Measurements from ENCODE around the gene AACS.

AACS gene

DNA sequence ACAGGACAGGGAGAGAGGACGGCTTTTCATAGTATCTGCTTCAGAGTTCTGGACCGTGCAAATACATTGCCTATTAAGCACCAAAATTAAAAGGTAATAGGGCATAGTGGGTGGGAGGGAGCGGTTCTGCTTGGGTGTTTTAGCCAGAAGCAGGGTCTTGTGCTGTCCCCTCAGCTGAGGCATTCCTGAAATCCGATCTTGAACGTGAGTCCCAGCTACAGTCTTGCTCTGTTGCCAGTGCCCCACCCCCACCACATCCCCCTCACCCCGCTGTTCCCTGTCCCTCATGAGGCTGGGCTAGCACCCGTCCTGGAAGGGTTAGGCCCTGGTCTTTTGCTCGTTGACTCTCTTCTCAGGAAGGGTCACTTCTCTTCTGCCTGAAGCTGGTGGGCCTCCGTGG is 48.6 kb downstream of the AACS start:
- no peak for DNase-seq (ENCODE audit: low spot score)
- TF ChIP-seq, protein P1, sequence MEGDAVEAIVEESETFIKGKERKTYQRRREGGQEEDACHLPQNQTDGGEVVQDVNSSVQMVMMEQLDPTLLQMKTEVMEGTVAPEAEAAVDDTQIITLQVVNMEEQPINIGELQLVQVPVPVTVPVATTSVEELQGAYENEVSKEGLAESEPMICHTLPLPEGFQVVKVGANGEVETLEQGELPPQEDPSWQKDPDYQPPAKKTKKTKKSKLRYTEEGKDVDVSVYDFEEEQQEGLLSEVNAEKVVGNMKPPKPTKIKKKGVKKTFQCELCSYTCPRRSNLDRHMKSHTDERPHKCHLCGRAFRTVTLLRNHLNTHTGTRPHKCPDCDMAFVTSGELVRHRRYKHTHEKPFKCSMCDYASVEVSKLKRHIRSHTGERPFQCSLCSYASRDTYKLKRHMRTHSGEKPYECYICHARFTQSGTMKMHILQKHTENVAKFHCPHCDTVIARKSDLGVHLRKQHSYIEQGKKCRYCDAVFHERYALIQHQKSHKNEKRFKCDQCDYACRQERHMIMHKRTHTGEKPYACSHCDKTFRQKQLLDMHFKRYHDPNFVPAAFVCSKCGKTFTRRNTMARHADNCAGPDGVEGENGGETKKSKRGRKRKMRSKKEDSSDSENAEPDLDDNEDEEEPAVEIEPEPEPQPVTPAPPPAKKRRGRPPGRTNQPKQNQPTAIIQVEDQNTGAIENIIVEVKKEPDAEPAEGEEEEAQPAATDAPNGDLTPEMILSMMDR (IDR thresholded peaks at IDR 0.05; ENCODE audit: extremely low read depth, missing control alignments): no peak

DNA sequence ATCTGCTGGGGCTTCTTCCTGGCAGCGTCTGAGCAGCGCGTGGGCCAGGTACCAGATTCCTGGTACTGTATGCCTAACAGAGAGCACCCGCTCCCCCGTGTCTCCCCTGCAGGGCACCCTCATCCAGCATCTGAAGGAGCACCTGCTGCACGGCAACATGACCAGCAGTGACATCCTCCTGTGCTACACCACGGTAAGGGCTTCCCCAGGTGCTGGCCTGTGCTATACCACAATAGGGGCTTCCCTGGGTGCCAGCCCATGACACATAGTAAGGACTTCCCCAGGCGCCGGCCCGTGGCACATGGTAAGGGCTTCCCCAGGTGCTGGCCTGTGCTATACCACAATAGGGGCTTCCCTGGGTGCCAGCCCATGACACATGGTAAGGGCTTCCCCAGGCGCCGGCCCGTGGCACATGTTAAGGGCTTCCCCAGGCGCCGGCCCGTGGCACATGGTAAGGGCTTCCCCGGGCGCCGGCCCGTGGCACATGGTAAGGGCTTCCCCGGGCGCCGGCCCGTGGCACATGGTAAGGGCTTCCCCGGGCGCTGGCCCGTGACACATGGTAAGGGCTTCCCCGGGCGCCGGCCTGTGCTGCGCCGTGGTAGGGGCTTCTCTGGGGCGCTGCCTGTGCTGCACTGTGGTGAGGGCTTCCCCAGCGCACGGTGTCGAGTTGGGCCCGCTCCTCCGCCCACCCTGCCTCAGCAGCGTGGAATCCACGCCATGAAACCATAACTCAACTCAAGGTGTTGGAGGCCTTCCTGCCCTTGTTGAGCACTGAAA is 49.3 kb downstream of the AACS start:
- TF ChIP-seq, protein P1 (IDR thresholded peaks at IDR 0.05; ENCODE audit: extremely low read depth, missing control alignments): no peak
- DNase-seq (ENCODE audit: low spot score): peak; percentile 31

DNA sequence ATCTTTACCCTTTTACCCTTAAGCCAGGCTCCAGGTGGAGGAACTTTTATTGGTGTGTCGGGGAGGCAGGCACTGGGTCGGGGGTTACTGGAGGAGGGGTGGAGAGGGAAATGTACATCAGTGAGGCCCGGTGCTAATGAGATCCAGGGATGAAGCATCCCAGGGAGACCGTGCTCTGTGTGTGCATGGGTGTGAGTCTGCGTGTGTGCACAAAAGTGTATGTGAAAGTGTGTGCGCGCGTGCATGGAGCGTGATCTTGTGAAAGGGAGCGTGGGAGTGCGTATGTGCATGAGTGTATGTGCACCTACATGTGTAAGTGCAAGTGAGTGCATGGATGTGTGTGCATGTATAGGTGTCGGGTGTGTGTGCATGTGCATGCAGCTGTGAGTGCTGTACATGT is 55.3 kb downstream of the AACS start:
- TF ChIP-seq, protein P1 (IDR thresholded peaks at IDR 0.05; ENCODE audit: extremely low read depth, missing control alignments): no peak
- no peak for DNase-seq (ENCODE audit: low spot score)

DNA sequence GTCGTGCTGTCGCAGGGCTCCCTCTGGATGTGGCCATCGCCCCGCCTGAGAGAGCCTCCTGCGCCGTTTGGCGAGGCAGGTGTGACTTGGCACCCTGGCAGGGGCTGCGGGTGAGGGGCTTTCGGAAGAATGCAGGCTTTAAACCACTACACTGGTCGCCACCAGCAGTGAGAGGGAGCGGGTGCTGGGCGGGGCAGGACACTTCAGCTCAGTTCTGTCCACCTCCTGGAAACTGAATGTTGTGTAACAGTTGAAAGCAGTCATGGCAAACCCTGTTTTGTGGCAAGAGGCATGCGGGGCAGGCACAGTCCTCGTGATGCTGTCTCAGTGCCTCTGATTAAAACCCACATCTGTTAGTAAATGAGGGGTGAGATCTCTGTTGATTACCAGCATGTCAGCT is 55.9 kb downstream of the AACS start:
- TF ChIP-seq, protein P1 (IDR thresholded peaks at IDR 0.05; ENCODE audit: extremely low read depth, missing control alignments): no peak
- no peak for DNase-seq (ENCODE audit: low spot score)

DNA sequence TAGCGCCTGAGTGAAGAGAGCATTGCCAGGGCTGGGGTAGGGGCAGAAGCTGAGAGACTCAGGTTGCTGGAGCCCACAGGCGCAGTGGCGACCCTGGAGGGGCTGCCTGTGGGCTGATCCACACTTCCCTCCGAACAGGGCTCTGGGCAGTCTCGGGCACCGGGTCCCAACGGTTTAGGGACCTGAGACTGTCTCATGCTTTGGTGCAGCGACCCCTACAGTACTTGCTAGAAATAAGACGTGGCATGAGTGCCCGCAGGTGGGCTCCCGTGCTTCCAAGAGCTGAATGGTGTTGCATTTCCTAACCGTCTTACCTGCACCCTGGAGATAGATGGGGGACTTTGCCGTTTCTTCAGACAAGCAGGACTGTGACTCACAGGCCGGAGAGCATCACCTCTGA is 57.4 kb downstream of the AACS start:
- DNase-seq (ENCODE audit: low spot score): no peak
- TF ChIP-seq, protein P1 (IDR thresholded peaks at IDR 0.05; ENCODE audit: extremely low read depth, missing control alignments): no peak

DNA sequence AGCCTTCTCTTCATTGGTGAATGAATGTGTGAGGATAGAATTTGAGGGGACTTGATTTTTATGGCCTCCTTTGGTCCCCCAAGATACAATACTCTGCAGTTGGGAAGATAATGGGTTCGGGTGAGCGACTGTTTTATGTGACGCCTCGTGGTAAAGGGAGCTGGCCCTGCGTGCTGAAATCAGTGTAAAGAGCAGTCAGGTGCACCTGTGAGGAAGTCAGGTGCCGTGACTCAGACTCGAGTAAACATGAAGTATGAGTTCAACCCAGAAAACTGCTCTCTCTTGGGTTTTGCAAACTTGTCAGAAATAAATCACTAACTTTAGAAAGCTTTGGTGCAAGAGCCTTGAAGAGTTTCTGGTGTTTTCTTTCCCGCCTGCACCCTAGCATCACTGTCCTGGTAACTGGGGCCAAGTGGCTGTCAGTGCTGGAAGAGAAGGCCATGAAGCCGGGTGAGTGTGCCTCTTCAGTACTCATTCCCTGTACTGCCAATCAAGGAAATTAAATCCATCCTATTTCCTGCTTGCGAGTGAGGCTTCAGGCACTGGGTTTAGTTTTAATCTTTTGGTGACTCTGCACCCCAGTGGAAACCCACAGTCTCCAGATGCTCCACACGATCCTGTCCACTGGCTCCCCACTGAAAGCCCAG is 59.2 kb downstream of the AACS start:
- TF ChIP-seq, protein P1 (IDR thresholded peaks at IDR 0.05; ENCODE audit: extremely low read depth, missing control alignments): no peak
- DNase-seq (ENCODE audit: low spot score): no peak

DNA sequence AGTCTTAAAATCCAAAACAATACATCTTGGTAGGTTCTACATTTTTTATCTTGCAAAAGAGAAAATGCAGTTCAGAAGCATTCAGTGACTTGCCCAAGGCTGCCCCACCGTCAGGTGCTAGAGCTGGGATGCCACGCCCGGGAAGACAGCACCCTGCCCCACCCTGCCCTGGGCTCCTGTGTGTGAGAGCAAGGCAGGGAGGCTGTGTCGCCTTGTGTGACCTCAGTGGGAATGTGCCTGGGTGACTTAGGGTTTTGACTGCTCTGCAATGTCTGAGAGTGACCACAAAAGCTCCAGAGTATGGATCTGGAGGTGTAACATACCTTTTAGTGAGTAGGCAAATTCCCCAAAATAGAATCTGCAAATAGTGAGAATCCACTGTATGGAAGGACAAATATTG is 60.0 kb downstream of the AACS start:
- no peak for DNase-seq (ENCODE audit: low spot score)
- TF ChIP-seq, protein P1 (IDR thresholded peaks at IDR 0.05; ENCODE audit: extremely low read depth, missing control alignments): no peak

All from GM20000 (cell line).